Astrocyte (in vitro differentiated cells and primary cell): ENCODE measurements around the gene C1QTNF12. TPM values are rescaled to one million over a fixed set of nuclear protein-coding genes. Genes with fewer than 3 reads are reported as not detected.

ENCODE experiments used
- DNase-seq: peaks from one replicate; pipeline ENCODE4 v3.0.0-alpha.2; 2010; ENCODE audit warnings: low read depth
- FAIRE-seq: peaks from 2 replicates; lab custom pipeline; 2011; peaks lifted over from hg19 to GRCh38; lab: Jason Lieb, UNC
- H2AFZ ChIP-seq: 2 replicates; pipeline ENCODE4 v1.6.0; 2012; ENCODE audit warnings: low read depth, low read length, inconsistent platforms
- H3K27ac ChIP-seq: 2 replicates; pipeline ENCODE4 v1.5.1; 2011; ENCODE audit warnings: low read depth, low read length, inconsistent platforms
- H3K27me3 ChIP-seq: 2 replicates; pipeline ENCODE4 v1.6.0; 2011; ENCODE audit warnings: low read length, inconsistent platforms; ENCODE audit not compliant: insufficient read depth
- H3K36me3 ChIP-seq: 2 replicates; pipeline ENCODE4 v1.5.1; 2011; ENCODE audit warnings: low read length, inconsistent platforms; ENCODE audit not compliant: insufficient read depth
- H3K4me1 ChIP-seq: 2 replicates; pipeline ENCODE4 v1.5.1; 2011; ENCODE audit warnings: low read length, inconsistent platforms; ENCODE audit not compliant: insufficient read depth
- H3K4me2 ChIP-seq: 2 replicates; pipeline ENCODE4 v1.6.0; 2012; ENCODE audit warnings: low read length, inconsistent platforms
- H3K4me3 ChIP-seq: 2 replicates; pipeline ENCODE4 v1.5.1; 2011; ENCODE audit warnings: low read depth, mild to moderate bottlenecking, low read length, inconsistent platforms; ENCODE audit not compliant: insufficient read depth
- H3K79me2 ChIP-seq: 2 replicates; pipeline ENCODE4 v1.6.0; 2012; ENCODE audit warnings: mild to moderate bottlenecking, low read length, inconsistent platforms; ENCODE audit not compliant: insufficient read depth
- H3K9ac ChIP-seq: 2 replicates; pipeline ENCODE4 v1.6.0; 2012; ENCODE audit warnings: mild to moderate bottlenecking, low read length, inconsistent platforms
- H3K9me3 ChIP-seq: 2 replicates; pipeline ENCODE4 v1.5.1; 2012; ENCODE audit warnings: low read depth, mild to moderate bottlenecking, low read length, inconsistent platforms; ENCODE audit not compliant: insufficient read depth
- H4K20me1 ChIP-seq: 2 replicates; pipeline ENCODE4 v1.6.0; 2012; ENCODE audit warnings: low read length, inconsistent platforms; ENCODE audit not compliant: insufficient read depth
- H3K27ac Mint-ChIP-seq: one replicate; pipeline ENCODE4 v1.8.0; 2021; ENCODE audit warnings: mild to moderate bottlenecking, mixed read lengths; ENCODE audit not compliant: unreplicated experiment
- H3K27me3 Mint-ChIP-seq: one replicate; pipeline ENCODE4 v1.8.0; 2021; ENCODE audit warnings: low read depth, mixed read lengths; ENCODE audit not compliant: unreplicated experiment
- H3K36me3 Mint-ChIP-seq: one replicate; pipeline ENCODE4 v1.8.0; 2021; ENCODE audit warnings: low read depth, mixed read lengths; ENCODE audit not compliant: unreplicated experiment
- H3K4me1 Mint-ChIP-seq: one replicate; pipeline ENCODE4 v1.8.0; 2021; ENCODE audit warnings: low read depth, mixed read lengths; ENCODE audit not compliant: unreplicated experiment
- H3K4me3 Mint-ChIP-seq: one replicate; pipeline ENCODE4 v1.8.0; 2021; ENCODE audit warnings: mild to moderate bottlenecking, moderate library complexity, mixed read lengths; ENCODE audit not compliant: unreplicated experiment
- H3K9me3 Mint-ChIP-seq: one replicate; pipeline ENCODE4 v1.8.0; 2021; ENCODE audit warnings: mild to moderate bottlenecking, mixed read lengths; ENCODE audit not compliant: unreplicated experiment
- EZH2 ChIP-seq: IDR thresholded peaks from 2 replicates; pipeline ENCODE4 v1.6.1; 2012; ENCODE audit warnings: mild to moderate bottlenecking, low read length, inconsistent platforms; ENCODE audit not compliant: insufficient read depth
- total RNA-seq: library from RNA; stranded (reverse); gene quantifications from 2 replicates; pipeline ENCODE4 v1.2.1, GENCODE V29; 2021
- TF ChIP-seq, protein P1 (sequence below): IDR thresholded peaks from 2 replicates; pipeline ENCODE4 v1.5.1; 2011; ENCODE audit warnings: low read depth, mild to moderate bottlenecking, inconsistent platforms, low read length, moderate library complexity; ENCODE audit not compliant: insufficient read depth

The C1QTNF12 gene
- total RNA-seq, 1 donor from 2014 or later, result 3.9 TPM

DNA sequence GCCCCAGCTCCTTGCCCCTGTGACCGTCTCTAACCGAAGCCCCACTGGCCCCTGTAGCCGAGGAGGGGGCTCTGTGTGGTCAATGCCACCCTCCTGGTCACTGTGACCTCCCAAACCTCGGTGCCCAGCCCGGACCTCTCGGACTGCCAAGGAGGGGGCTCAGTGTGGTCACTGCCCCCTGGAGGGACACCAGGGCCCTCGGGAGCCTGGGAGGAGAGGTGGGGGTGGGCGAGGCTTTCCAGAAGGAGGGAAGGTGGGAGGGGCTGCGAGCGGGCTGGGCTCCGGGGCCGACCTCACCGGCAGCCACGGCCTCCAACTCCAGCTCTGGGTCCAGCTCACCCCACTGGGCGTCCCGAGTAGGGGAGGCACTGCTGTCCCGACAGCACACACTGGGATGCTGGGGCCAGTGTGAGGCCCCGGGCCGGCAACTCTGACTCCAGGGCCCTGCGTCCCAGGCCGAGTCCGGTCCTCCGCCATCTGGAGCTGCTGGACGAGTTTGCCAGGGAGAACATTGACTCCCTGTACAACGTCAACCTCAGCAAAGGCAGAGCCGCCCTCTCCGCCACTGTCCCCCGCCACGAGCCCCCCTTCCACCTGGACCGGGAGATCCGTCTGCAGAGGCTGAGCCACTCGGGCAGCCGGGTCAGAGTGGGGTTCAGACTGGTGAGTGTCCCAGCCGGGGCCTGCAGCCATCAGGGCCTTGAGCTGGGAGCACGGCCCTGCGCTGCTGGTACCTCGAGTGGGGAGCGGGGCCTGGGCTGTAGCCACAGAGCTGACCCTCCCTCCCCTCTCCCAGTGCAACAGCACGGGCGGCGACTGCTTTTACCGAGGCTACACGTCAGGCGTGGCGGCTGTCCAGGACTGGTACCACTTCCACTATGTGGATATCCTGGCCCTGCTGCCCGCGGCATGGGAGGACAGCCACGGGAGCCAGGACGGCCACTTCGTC, 40.1 kb upstream of the C1QTNF12 start:
- Histone ChIP-seq H3K4me3 (no peak overlapping the region), H4K20me1 (no peaks in the 10 kb centered on the region), H3K27me3 (no peaks in the 10 kb centered on the region), H2AFZ (no peak overlapping the region), H3K9ac (no peak overlapping the region), H3K79me2 (no peaks in the 10 kb centered on the region), H3K27ac (no peak overlapping the region), H3K4me2 (no peak overlapping the region), H3K9me3 (no peaks in the 10 kb centered on the region), H3K4me1 (peaks cover 6% of the 10 kb centered on the region), H3K36me3 (no peaks in the 10 kb centered on the region)
- Mint-ChIP-seq H3K36me3 (no peaks in the 10 kb centered on the region), H3K4me1 (no peaks in the 10 kb centered on the region), H3K27me3 (peaks cover 2% of the 10 kb centered on the region), H3K9me3 (no peaks in the 10 kb centered on the region), H3K4me3 (no peak overlapping the region), H3K27ac (no peak overlapping the region)
- DNase-seq (no peak), FAIRE-seq (no peak)
- TF ChIP-seq, protein P1, sequence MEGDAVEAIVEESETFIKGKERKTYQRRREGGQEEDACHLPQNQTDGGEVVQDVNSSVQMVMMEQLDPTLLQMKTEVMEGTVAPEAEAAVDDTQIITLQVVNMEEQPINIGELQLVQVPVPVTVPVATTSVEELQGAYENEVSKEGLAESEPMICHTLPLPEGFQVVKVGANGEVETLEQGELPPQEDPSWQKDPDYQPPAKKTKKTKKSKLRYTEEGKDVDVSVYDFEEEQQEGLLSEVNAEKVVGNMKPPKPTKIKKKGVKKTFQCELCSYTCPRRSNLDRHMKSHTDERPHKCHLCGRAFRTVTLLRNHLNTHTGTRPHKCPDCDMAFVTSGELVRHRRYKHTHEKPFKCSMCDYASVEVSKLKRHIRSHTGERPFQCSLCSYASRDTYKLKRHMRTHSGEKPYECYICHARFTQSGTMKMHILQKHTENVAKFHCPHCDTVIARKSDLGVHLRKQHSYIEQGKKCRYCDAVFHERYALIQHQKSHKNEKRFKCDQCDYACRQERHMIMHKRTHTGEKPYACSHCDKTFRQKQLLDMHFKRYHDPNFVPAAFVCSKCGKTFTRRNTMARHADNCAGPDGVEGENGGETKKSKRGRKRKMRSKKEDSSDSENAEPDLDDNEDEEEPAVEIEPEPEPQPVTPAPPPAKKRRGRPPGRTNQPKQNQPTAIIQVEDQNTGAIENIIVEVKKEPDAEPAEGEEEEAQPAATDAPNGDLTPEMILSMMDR, result no peak
- no peak for TF ChIP-seq EZH2

DNA sequence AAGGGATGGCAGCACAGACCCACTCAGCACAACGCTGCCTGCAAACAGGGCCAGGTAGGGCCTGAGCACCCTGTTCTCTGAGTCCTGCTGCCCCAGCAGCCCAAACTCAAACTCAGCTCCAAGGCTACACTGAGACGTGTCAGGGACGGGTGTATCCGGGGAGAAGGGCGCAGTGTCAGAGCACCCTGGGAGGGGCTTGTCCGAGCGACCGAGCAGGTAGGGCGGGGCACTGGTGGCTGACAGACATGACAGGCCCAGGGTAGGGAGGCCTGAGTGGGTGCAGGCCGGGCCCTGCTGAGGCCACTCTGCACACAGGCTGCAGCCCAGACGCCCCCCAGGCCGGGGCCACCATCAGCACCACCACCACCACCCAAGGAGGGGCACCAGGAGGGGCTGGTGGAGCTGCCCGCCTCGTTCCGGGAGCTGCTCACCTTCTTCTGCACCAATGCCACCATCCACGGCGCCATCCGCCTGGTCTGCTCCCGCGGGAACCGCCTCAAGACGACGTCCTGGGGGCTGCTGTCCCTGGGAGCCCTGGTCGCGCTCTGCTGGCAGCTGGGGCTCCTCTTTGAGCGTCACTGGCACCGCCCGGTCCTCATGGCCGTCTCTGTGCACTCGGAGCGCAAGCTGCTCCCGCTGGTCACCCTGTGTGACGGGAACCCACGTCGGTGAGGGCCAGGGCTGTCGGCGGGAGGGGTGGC, 39.2 kb upstream of the C1QTNF12 start:
- H3K9me3 ChIP-seq, result no peaks in the 10 kb centered on the region
- no peak overlapping the region for H3K4me2 ChIP-seq
- no peak overlapping the region for H3K27ac Mint-ChIP-seq
- peaks cover 6% of the 10 kb centered on the region for H3K4me1 ChIP-seq
- no peak overlapping the region for H3K9ac ChIP-seq
- no peaks in the 10 kb centered on the region for H3K79me2 ChIP-seq
- H3K4me3 ChIP-seq, result no peak overlapping the region
- DNase-seq (no peak), FAIRE-seq (no peak)
- H3K4me1 Mint-ChIP-seq, result no peaks in the 10 kb centered on the region
- no peak overlapping the region for H2AFZ ChIP-seq
- H3K9me3 Mint-ChIP-seq, result no peaks in the 10 kb centered on the region
- H3K36me3 Mint-ChIP-seq, result no peaks in the 10 kb centered on the region
- no peak overlapping the region for H3K4me3 Mint-ChIP-seq
- H3K27me3 Mint-ChIP-seq, result peaks cover 2% of the 10 kb centered on the region
- H3K36me3 ChIP-seq, result no peaks in the 10 kb centered on the region
- no peaks in the 10 kb centered on the region for H4K20me1 ChIP-seq
- TF ChIP-seq EZH2, result no peak
- TF ChIP-seq, protein P1, result no peak
- no peak overlapping the region for H3K27ac ChIP-seq
- H3K27me3 ChIP-seq, result no peaks in the 10 kb centered on the region
